ENCODE results near the gene ZNF77. TPM values are rescaled to one million over a fixed set of nuclear protein-coding genes. Genes with fewer than 3 reads are reported as not detected.

The ZNF77 gene
- total RNA-seq, 4 donors from 2014 or later, result 2.4 to 17.9 (median 9.1) TPM

DNA sequence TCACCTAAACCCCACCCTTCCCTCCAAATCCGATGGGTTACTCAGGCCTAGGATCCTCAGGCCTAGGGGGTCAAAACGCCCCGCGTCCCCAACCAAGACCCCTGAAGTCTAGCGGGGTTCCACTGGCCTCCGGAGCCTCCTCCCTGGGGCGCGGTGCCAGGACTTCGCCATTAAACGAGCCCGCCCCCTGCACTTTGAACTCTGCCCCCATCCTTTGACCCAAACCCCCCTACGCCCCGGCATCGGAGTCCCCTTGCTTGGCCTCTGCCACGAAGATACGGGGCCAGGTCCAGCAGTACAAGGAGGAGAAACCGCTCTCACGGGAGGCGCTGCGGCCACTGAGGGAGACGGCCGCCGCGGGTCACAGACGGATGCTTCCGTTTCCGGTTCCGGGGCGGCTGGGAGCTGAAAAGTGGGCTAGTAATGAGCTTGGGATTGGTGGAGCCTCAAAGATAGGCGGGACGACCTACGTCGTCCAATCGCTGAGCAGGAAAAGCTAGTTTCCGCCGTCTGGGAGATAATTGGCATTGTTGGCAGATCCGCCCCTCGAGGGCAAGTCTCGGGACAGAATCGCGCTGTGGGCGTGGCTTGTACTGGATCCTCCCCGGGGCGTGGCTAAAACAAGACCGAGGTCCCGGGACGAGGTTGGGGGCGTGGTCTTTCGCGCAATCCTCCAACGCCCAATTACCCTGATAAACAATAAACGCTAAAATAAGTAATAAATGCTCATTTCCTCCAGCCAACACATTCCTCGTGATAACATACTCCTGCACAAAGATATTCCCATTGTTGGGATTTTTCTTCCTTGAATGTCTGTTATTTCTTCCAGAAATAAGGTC, 5.7 kb upstream of the ZNF77 start:
- peak; percentile 100 for DNase-seq
- peaks cover 0 to 5% of the 10 kb centered on the region in 2 donors for H3K4me1 ChIP-seq
- intact Hi-C loops (cut with DNase I; ENCODE audit: low total_unique reads), result loop anchor here (10.0 kb wide), 1 partner anchor 154 kb away; no protein-coding TSS in a partner anchor
- no peaks in the 10 kb centered on the region for H3K9me3 ChIP-seq
- H3K27me3 ChIP-seq, result no peaks in the 10 kb centered on the region
- TF ChIP-seq CTCF (IDR thresholded peaks at IDR 0.05) (peak in 1 of 4 experiments; percentile 6), POLR2A (IDR thresholded peaks at IDR 0.05) (peak; percentile 67 to 90)
- H3K27ac ChIP-seq, result peak overlapping the region; percentile 96 to 97
- H3K36me3 ChIP-seq, result no peaks in the 10 kb centered on the region
- H3K4me3 ChIP-seq, result peak overlapping the region; percentile 74 to 75

- no peaks in the 10 kb centered on the region for H3K36me3 ChIP-seq
- no peaks in the 10 kb centered on the region for H3K27me3 ChIP-seq
- no peak for TF ChIP-seq CTCF (IDR thresholded peaks at IDR 0.05)
- no peak for TF ChIP-seq POLR2A (IDR thresholded peaks at IDR 0.05)
- H3K27ac ChIP-seq, result peak overlapping the region; percentile 96 to 97
- H3K4me1 ChIP-seq, result peaks cover 0 to 5% of the 10 kb centered on the region in 2 donors
- H3K9me3 ChIP-seq, result no peaks in the 10 kb centered on the region
- H3K4me3 ChIP-seq, result peak overlapping the region; percentile 74 to 75
- intact Hi-C loops (cut with DNase I; ENCODE audit: low total_unique reads), result loop anchor here (10.0 kb wide), 1 partner anchor 155 kb away; no protein-coding TSS in a partner anchor
- DNase-seq, result peak in 1 of 2 donors; percentile 59
Observed at GRCh38 chr19:2949939-2950285, 5.1 kb upstream of the ZNF77 start.

GRCh38 chr19:2945575-2946184, 909 bp upstream of the ZNF77 start:
- DNase-seq, result no peak
- H3K4me1 ChIP-seq, result peaks cover 4 to 6% of the 10 kb centered on the region in 2 donors
- H3K4me3 ChIP-seq, result peak overlapping the region; percentile 86 to 96
- H3K9me3 ChIP-seq, result no peaks in the 10 kb centered on the region
- H3K27me3 ChIP-seq, result no peaks in the 10 kb centered on the region
- TF ChIP-seq POLR2A (IDR thresholded peaks at IDR 0.05) (no peak), CTCF (IDR thresholded peaks at IDR 0.05) (no peak)
- intact Hi-C loops (cut with DNase I; ENCODE audit: low total_unique reads), result no loop called here
- no peaks in the 10 kb centered on the region for H3K36me3 ChIP-seq
- H3K27ac ChIP-seq, result peak overlapping the region; percentile 87 to 92

DNA sequence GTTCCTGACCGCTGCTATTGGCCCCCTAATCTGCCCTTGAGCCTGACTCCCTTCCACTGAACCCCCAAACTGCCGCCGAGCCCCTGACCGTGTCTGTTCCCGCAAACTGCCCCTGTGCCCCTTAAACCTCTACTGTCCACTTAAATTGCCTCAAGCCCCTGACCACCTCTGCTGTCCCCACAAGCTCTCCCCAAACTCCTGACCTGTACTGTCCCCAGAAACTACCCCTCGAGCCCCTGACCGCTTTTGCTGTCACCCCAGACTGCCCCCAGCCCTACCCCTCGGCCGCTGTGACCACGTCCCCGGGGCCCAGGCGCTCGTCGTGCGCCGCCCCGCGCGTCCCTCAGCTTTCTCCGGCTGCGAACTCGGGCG, 382 bp downstream of the ZNF77 start:
- H3K27me3 ChIP-seq, result no peaks in the 10 kb centered on the region
- peaks cover 4 to 6% of the 10 kb centered on the region in 2 donors for H3K4me1 ChIP-seq
- peak overlapping the region; percentile 58 to 76 for H3K27ac ChIP-seq
- TF ChIP-seq POLR2A (IDR thresholded peaks at IDR 0.05) (no peak), CTCF (IDR thresholded peaks at IDR 0.05) (no peak)
- no peak for DNase-seq
- intact Hi-C loops (cut with DNase I; ENCODE audit: low total_unique reads), result no loop called here
- peak overlapping the region; percentile 86 to 96 for H3K4me3 ChIP-seq
- no peaks in the 10 kb centered on the region for H3K9me3 ChIP-seq
- H3K36me3 ChIP-seq, result no peaks in the 10 kb centered on the region
